Measurements from ENCODE around the gene EMX1. TPM values are rescaled to one million over a fixed set of nuclear protein-coding genes. Genes with fewer than 3 reads are reported as not detected.

The EMX1 gene
- total RNA-seq, 1 experiment from 2014 or later: not detected

DNA sequence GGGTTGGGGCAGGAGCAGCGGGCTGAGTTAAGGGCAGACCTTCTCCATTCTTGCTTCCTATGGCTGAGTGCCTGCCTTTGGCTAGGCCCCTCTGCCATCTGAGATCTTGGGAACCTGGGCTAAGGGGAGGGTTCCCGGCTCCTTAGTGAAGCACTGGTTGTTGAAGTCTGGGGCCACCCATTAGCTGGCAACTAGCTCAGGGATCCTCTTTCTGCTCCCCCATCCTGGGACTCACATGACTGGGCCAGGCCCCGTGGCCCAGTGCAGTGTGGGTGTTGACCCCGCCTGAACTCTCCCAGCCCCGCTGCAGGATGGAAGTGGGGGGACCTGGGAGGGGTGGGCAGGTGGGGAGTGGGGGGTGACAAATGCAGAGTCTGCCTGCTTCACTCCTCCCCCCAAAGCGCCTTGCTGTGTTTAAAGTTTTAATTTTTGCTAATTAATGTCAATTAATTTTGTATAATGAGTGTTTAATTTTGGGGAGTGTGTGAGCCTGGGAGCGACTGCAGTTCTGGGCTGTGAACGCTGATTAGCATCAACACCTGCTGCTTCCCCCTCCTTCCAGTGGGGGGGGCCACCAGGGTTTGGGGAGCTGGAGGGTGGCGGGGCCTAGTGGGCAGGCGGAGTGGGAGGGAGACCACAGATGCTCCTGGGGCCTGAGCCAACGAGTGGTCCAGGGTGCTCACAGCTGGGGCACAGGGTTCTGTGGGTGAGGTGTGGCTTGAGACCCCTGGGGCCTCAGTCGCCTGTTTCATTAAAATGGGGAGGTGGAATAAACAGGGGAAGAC is 55.2 kb downstream of the EMX1 start:
- H2AFZ ChIP-seq (ENCODE audit: low read length): no peak overlapping the region
- H3K9me3 ChIP-seq (ENCODE audit: low read length): no peaks in the 10 kb centered on the region
- TF ChIP-seq EZH2 (IDR thresholded peaks at IDR 0.05; ENCODE audit: low read length, unreplicated experiment) (no peak), EZH2phosphoT487 (IDR thresholded peaks at IDR 0.05; ENCODE audit: borderline replicate concordance, low read length) (no peak)
- TF ChIP-seq, protein P1, sequence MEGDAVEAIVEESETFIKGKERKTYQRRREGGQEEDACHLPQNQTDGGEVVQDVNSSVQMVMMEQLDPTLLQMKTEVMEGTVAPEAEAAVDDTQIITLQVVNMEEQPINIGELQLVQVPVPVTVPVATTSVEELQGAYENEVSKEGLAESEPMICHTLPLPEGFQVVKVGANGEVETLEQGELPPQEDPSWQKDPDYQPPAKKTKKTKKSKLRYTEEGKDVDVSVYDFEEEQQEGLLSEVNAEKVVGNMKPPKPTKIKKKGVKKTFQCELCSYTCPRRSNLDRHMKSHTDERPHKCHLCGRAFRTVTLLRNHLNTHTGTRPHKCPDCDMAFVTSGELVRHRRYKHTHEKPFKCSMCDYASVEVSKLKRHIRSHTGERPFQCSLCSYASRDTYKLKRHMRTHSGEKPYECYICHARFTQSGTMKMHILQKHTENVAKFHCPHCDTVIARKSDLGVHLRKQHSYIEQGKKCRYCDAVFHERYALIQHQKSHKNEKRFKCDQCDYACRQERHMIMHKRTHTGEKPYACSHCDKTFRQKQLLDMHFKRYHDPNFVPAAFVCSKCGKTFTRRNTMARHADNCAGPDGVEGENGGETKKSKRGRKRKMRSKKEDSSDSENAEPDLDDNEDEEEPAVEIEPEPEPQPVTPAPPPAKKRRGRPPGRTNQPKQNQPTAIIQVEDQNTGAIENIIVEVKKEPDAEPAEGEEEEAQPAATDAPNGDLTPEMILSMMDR (conservative IDR thresholded peaks at IDR 0.05; ENCODE audit: low read depth, low read length): no peak
- ATAC-seq: no peak
- ChIA-PET CTCF (interaction anchor here (1.7 kb wide), 1 partner anchor 80 kb away, joined by 5 read pairs; no protein-coding TSS in a partner anchor), POLR2A (ENCODE audit: unreplicated experiment) (no interaction called here)
- no peaks in the 10 kb centered on the region for H3K9me2 ChIP-seq (replicated peaks; ENCODE audit: low read length)
- H3K9ac ChIP-seq (ENCODE audit: low read length): no peak overlapping the region
- H3K27ac ChIP-seq (ENCODE audit: low read length): no peak overlapping the region
- no peaks in the 10 kb centered on the region for H3K27me3 ChIP-seq (ENCODE audit: low read length)
- H3K4me2 ChIP-seq (ENCODE audit: low read length): no peak overlapping the region
- no peaks in the 10 kb centered on the region for H3F3A ChIP-seq (ENCODE audit: low read length, unreplicated experiment)
- intact Hi-C loops (cut with micrococcal nuclease): loop anchor here (1.0 kb wide), 1 partner anchor 80 kb away; no protein-coding TSS in a partner anchor
- no peaks in the 10 kb centered on the region for H3K36me3 ChIP-seq (ENCODE audit: low read depth, low read length)
- H3K4me1 ChIP-seq (ENCODE audit: insufficient read depth, low read length): no peaks in the 10 kb centered on the region
- no peaks in the 10 kb centered on the region for H4K20me1 ChIP-seq (ENCODE audit: low read length)
- H3K4me3 ChIP-seq (ENCODE audit: low read length): no peak overlapping the region
- BruUV-seq (replicated peaks): no TSS peak
- no peak for DNase-seq
- no peaks in the 10 kb centered on the region for H3K79me2 ChIP-seq (ENCODE audit: low read length)

DNA sequence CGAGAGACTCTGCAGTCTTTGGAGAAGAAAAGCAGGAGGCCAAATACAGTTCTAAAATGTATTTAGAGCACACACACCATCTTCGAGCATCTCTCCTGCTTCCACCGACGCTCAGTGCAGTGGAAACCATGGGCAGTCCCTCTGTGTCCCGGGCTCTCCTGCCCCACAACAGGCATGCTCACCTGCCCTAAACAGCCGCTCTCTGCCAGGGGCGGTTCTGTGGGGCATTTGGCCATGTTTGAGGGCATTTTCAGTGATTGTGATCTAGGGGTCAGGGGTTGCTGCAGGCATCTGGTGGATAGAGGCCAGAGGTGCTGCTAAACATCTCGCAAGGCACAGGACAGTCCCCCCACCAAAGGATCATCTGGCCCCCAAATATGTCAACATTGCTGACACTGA is 55.8 kb downstream of the EMX1 start:
- H3K27me3 ChIP-seq (ENCODE audit: low read length): no peaks in the 10 kb centered on the region
- no peaks in the 10 kb centered on the region for H3K9me3 ChIP-seq (ENCODE audit: low read length)
- no peak overlapping the region for H3K9ac ChIP-seq (ENCODE audit: low read length)
- no peak for DNase-seq
- ATAC-seq: no peak
- no peaks in the 10 kb centered on the region for H3K79me2 ChIP-seq (ENCODE audit: low read length)
- no peaks in the 10 kb centered on the region for H3K36me3 ChIP-seq (ENCODE audit: low read depth, low read length)
- no peaks in the 10 kb centered on the region for H3K9me2 ChIP-seq (replicated peaks; ENCODE audit: low read length)
- no peak overlapping the region for H3K4me3 ChIP-seq (ENCODE audit: low read length)
- no peak overlapping the region for H3K4me2 ChIP-seq (ENCODE audit: low read length)
- no peaks in the 10 kb centered on the region for H4K20me1 ChIP-seq (ENCODE audit: low read length)
- ChIA-PET POLR2A (ENCODE audit: unreplicated experiment) (no interaction called here), CTCF (interaction anchor here (1.7 kb wide), 1 partner anchor 81 kb away, joined by 5 read pairs; no protein-coding TSS in a partner anchor)
- no TSS peak for BruUV-seq (replicated peaks)
- intact Hi-C loops (cut with micrococcal nuclease): loop anchor here (1.0 kb wide), 1 partner anchor 81 kb away; no protein-coding TSS in a partner anchor
- TF ChIP-seq, protein P1 (conservative IDR thresholded peaks at IDR 0.05; ENCODE audit: low read depth, low read length): no peak
- TF ChIP-seq EZH2phosphoT487 (IDR thresholded peaks at IDR 0.05; ENCODE audit: borderline replicate concordance, low read length): no peak
- no peak for TF ChIP-seq EZH2 (IDR thresholded peaks at IDR 0.05; ENCODE audit: low read length, unreplicated experiment)
- no peaks in the 10 kb centered on the region for H3F3A ChIP-seq (ENCODE audit: low read length, unreplicated experiment)
- H3K27ac ChIP-seq (ENCODE audit: low read length): no peak overlapping the region
- H3K4me1 ChIP-seq (ENCODE audit: insufficient read depth, low read length): no peaks in the 10 kb centered on the region
- H2AFZ ChIP-seq (ENCODE audit: low read length): no peak overlapping the region
